ENCODE data around the gene KCNK6. TPM values are rescaled to one million over a fixed set of nuclear protein-coding genes. Genes with fewer than 3 reads are reported as not detected.

KCNK6 gene
- total and polyA plus RNA-seq, 4 donors: 1.2 to 4.6 (median 2.7) TPM

GRCh38 chr19:38285567-38285966, 34.1 kb upstream of the KCNK6 start:
- TF ChIP-seq ATF3 (IDR thresholded peaks at IDR 0.05) (no peak), TAF1 (conservative IDR thresholded peaks at IDR 0.05) (no peak)
- Histone ChIP-seq H3K36me3 (ENCODE audit: control insufficient read depth in 4 of 4, insufficient read depth in 3 of 4, low read depth in 1 of 4, low read length in 3 of 4) (no peaks in the 10 kb centered on the region), H3K4me1 (ENCODE audit: control insufficient read depth in 4 of 4, insufficient read depth in 4 of 4, low read length in 3 of 4) (peaks cover 0 to 2% (median 0%) of the 10 kb centered on the region in 4 donors)

GRCh38 chr19:38287604-38288003, 32.0 kb upstream of the KCNK6 start:
- WGBS: 80% methylated on average over 9 of the region's 9 CpGs
- Histone ChIP-seq H3K9ac (ENCODE audit: low read depth in 1 of 2, low read length in 2 of 2) (no peak overlapping the region), H3K36me3 (ENCODE audit: control insufficient read depth in 4 of 4, insufficient read depth in 3 of 4, low read depth in 1 of 4, low read length in 3 of 4) (no peaks in the 10 kb centered on the region), H3K27ac (ENCODE audit: low read depth in 1 of 2, low read length in 2 of 2) (no peak overlapping the region), H3K27me3 (ENCODE audit: control insufficient read depth in 4 of 4, insufficient read depth in 4 of 4, low read length in 3 of 4) (no peaks in the 10 kb centered on the region), H3K9me3 (ENCODE audit: control insufficient read depth in 4 of 4, low read length in 3 of 4) (no peaks in the 10 kb centered on the region), H3K4me3 (ENCODE audit: low read depth in 1 of 3, low read length in 3 of 3) (no peak overlapping the region), H3K4me1 (ENCODE audit: control insufficient read depth in 4 of 4, insufficient read depth in 4 of 4, low read length in 3 of 4) (no peaks in the 10 kb centered on the region)
- DNase-seq (ENCODE audit: low spot score): no peak
- TF ChIP-seq TAF1 (conservative IDR thresholded peaks at IDR 0.05) (no peak), FOXA1 (IDR thresholded peaks at IDR 0.05) (no peak), ATF3 (IDR thresholded peaks at IDR 0.05) (no peak), RXRA (IDR thresholded peaks at IDR 0.05) (no peak), ZBTB33 (IDR thresholded peaks at IDR 0.05) (no peak)

More at GRCh38 chr19:38285567-38285966, 34.1 kb upstream of the KCNK6 start:
- H3K27me3 ChIP-seq (ENCODE audit: control insufficient read depth in 4 of 4, insufficient read depth in 4 of 4, low read length in 3 of 4): no peaks in the 10 kb centered on the region
- no peak overlapping the region for H3K4me3 ChIP-seq (ENCODE audit: low read depth in 1 of 3, low read length in 3 of 3)
- 89% methylated on average over 5 of the region's 5 CpGs for WGBS
- no peaks in the 10 kb centered on the region for H3K9me3 ChIP-seq (ENCODE audit: control insufficient read depth in 4 of 4, low read length in 3 of 4)
- H3K27ac ChIP-seq (ENCODE audit: low read depth in 1 of 2, low read length in 2 of 2): no peak overlapping the region
- no peak overlapping the region for H3K9ac ChIP-seq (ENCODE audit: low read depth in 1 of 2, low read length in 2 of 2)
- no peak for DNase-seq (ENCODE audit: low spot score)

GRCh38 chr19:38288123-38288855, 31.4 kb upstream of the KCNK6 start:
- Histone ChIP-seq H3K4me1 (ENCODE audit: control insufficient read depth in 4 of 4, insufficient read depth in 4 of 4, low read length in 3 of 4) (no peaks in the 10 kb centered on the region), H3K27ac (ENCODE audit: low read depth in 1 of 2, low read length in 2 of 2) (no peak overlapping the region), H3K36me3 (ENCODE audit: control insufficient read depth in 4 of 4, insufficient read depth in 3 of 4, low read depth in 1 of 4, low read length in 3 of 4) (no peaks in the 10 kb centered on the region), H3K9me3 (ENCODE audit: control insufficient read depth in 4 of 4, low read length in 3 of 4) (no peaks in the 10 kb centered on the region), H3K9ac (ENCODE audit: low read depth in 1 of 2, low read length in 2 of 2) (no peak overlapping the region), H3K27me3 (ENCODE audit: control insufficient read depth in 4 of 4, insufficient read depth in 4 of 4, low read length in 3 of 4) (no peaks in the 10 kb centered on the region), H3K4me3 (ENCODE audit: low read depth in 1 of 3, low read length in 3 of 3) (no peak overlapping the region)
- WGBS: 87% methylated on average over 16 of the region's 16 CpGs
- DNase-seq (ENCODE audit: low spot score): no peak
- TF ChIP-seq HNF4G (IDR thresholded peaks at IDR 0.05) (no peak), EGR1 (IDR thresholded peaks at IDR 0.05; ENCODE audit: low read depth in 2 of 2) (no peak), REST (IDR thresholded peaks at IDR 0.05) (no peak), YY1 (IDR thresholded peaks at IDR 0.05) (no peak), FOXA2 (IDR thresholded peaks at IDR 0.05) (no peak), NR2F2 (IDR thresholded peaks at IDR 0.05) (no peak), HNF4A (conservative IDR thresholded peaks at IDR 0.05) (no peak), MAX (IDR thresholded peaks at IDR 0.05) (no peak), TAF1 (conservative IDR thresholded peaks at IDR 0.05) (no peak), RAD21 (IDR thresholded peaks at IDR 0.05) (no peak), ATF3 (IDR thresholded peaks at IDR 0.05) (no peak), ZBTB33 (IDR thresholded peaks at IDR 0.05) (no peak), FOXA1 (IDR thresholded peaks at IDR 0.05) (no peak), RXRA (IDR thresholded peaks at IDR 0.05) (no peak), JUND (IDR thresholded peaks at IDR 0.05) (no peak), CTCF (IDR thresholded peaks at IDR 0.05; ENCODE audit: low read depth, low read length, missing input control) (no peak)
